Mononuclear cell (primary cell): ENCODE data around the gene TCP1. TPM values are rescaled to one million over a fixed set of nuclear protein-coding genes. Genes with fewer than 3 reads are reported as not detected.
"Not testable (repeated sequence)": the region's sequence is repeated elsewhere in the genome, so short reads cannot be mapped to it uniquely, and the experiment has no call there.

Experiments used
- H3K27me3 ChIP-seq: 2 replicates; pipeline ENCODE4 v1.6.0; 2011; ENCODE audit warnings: low read length, control low read depth; ENCODE audit not compliant: insufficient read depth
- H3K4me1 ChIP-seq: 2 replicates; pipeline ENCODE4 v1.5.1; 2011; ENCODE audit warnings: mild to moderate bottlenecking, low read length, control low read depth; ENCODE audit not compliant: insufficient read depth
- H3K4me3 ChIP-seq: 2 replicates; pipeline ENCODE4 v1.5.1; 2011; ENCODE audit warnings: mild to moderate bottlenecking, low read length, moderate library complexity
- H3K9me3 ChIP-seq: 2 replicates; pipeline ENCODE4 v1.5.1; 2011; ENCODE audit warnings: low read depth, mild to moderate bottlenecking, control low read depth, low read length
- total RNA-seq: library from RNA; depleted of rRNA; stranded (reverse); fragments of >200 nt; gene quantifications from one replicate; pipeline ENCODE4 v1.2.3, GENCODE V29; 2012

Gene TCP1
- total RNA-seq, 1 donor, result 137 TPM

- Histone ChIP-seq H3K4me3 (no peak overlapping the region), H3K4me1 (peaks cover under 1% of the 10 kb centered on the region), H3K9me3 (no peaks in the 10 kb centered on the region), H3K27me3 (no peaks in the 10 kb centered on the region)
Measured at GRCh38 chr6:159745081-159745480, 44.3 kb downstream of the TCP1 start.

GRCh38 chr6:159742165-159742564, 47.2 kb downstream of the TCP1 start:
- Histone ChIP-seq H3K27me3 (no peaks in the 10 kb centered on the region), H3K4me3 (no peak overlapping the region), H3K4me1 (peaks cover 7% of the 10 kb centered on the region), H3K9me3 (no peaks in the 10 kb centered on the region)

GRCh38 chr6:159739341-159739740, 50.1 kb downstream of the TCP1 start:
- H3K27me3 ChIP-seq, result no peaks in the 10 kb centered on the region
- peaks cover 16% of the 10 kb centered on the region for H3K4me1 ChIP-seq
- H3K4me3 ChIP-seq, result no peak overlapping the region
- H3K9me3 ChIP-seq, result no peaks in the 10 kb centered on the region

GRCh38 chr6:159736908-159737307, 52.5 kb downstream of the TCP1 start:
- Histone ChIP-seq H3K4me3 (no peak overlapping the region), H3K4me1 (peaks cover 31% of the 10 kb centered on the region), H3K9me3 (no peaks in the 10 kb centered on the region), H3K27me3 (no peaks in the 10 kb centered on the region)

DNA sequence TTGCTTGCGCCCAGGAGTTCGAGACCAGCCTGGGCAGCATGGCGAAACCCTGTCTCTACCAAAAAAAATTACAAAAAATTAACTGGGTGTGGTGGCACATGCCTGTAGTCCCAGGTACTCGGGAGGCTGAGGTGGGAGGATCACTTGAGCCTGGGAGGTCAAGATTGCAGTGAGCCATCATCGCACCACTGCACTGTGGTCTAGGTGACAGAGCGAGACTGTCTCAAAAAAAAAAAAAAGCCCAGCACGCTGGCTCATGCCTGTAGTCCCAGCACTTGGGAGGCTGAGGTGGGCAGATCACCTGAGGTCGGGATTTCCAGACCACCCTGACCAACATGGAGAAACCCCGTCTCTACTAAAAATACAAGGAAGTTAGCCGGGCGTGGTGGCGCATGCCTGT, 56.0 kb downstream of the TCP1 start:
- not testable (repeated sequence) for H3K9me3 ChIP-seq, H3K27me3 ChIP-seq, H3K4me3 ChIP-seq
- peaks cover 53% of the 10 kb centered on the region for H3K4me1 ChIP-seq

GRCh38 chr6:159732550-159732949, 56.9 kb downstream of the TCP1 start:
- not testable (repeated sequence) for H3K27me3 ChIP-seq, H3K4me3 ChIP-seq, H3K9me3 ChIP-seq
- H3K4me1 ChIP-seq, result peaks cover 52% of the 10 kb centered on the region

- Histone ChIP-seq H3K4me3 (no peak overlapping the region), H3K4me1 (peaks cover 59% of the 10 kb centered on the region), H3K27me3 (no peaks in the 10 kb centered on the region), H3K9me3 (no peaks in the 10 kb centered on the region)
Measured at GRCh38 chr6:159730332-159730676, 59.1 kb downstream of the TCP1 start.

DNA sequence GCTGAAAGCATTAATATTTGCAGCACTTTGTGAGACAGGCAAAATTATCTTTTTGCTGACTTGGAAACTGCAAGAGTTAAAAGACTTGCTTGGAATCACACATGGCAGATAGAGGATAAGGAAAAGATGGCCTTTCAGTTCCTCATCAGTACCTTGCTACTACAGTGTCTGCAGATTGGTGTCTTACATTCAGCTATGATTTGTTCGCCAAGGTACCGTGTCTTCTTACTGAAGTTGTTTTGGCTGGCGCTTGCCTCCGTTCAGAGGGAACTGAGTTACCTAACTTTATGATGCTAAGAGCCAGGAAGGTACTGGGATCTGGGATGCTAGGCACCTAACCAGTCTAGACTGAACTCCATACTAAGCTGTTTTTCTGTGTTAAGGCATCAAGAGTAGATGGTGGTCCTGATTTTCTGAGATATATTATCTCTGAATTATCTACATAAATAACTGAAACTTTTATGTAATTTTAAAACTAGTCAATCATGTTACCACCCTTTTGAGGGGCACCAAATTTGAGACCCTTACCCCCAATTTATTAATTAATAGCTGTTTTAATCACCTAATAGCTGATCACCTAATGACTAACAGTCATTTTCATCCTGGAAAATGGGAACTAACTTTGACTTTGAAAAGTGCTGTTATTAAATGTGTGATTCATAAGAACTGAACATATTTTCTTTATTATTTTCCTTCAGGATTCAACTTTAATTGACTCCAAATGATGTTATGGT, 59.6 kb downstream of the TCP1 start:
- Histone ChIP-seq H3K9me3 (no peaks in the 10 kb centered on the region), H3K4me1 (peaks cover 60% of the 10 kb centered on the region), H3K4me3 (peak overlapping the region; percentile 12), H3K27me3 (no peaks in the 10 kb centered on the region)

- no peaks in the 10 kb centered on the region for H3K27me3 ChIP-seq
- H3K4me3 ChIP-seq, result peak overlapping the region; percentile 89
- no peaks in the 10 kb centered on the region for H3K9me3 ChIP-seq
- H3K4me1 ChIP-seq, result peaks cover 58% of the 10 kb centered on the region
Measured at GRCh38 chr6:159728531-159728964, 60.9 kb downstream of the TCP1 start.

Other genes starting within 250 kb of the TCP1 start
- gene SOD2, start 96.4 kb downstream of the TCP1 start, total RNA-seq, result 932 TPM
- 267 TPM for gene WTAP, start 62.1 kb downstream of the TCP1 start, total RNA-seq
- gene ACAT2, start 27.6 kb downstream of the TCP1 start, total RNA-seq, result 10.5 TPM
- 12.1 TPM for gene MRPL18, start 865 bp upstream of the TCP1 start, total RNA-seq
- gene PNLDC1, start 10.7 kb upstream of the TCP1 start, total RNA-seq, result 0.10 TPM
- 0.10 TPM for gene MAS1, start 101.4 kb upstream of the TCP1 start, total RNA-seq
- gene IGF2R, start 179.5 kb upstream of the TCP1 start, total RNA-seq, result 49.3 TPM